NCI-H748 (cell line): Measurements from ENCODE around the gene EHBP1L1.

ENCODE experiments used
- DNase-seq: peaks from one replicate; lab custom pipeline; 2025; ENCODE audit not compliant: unreplicated experiment; lab: John Stamatoyannopoulos, UW

EHBP1L1 gene

DNA sequence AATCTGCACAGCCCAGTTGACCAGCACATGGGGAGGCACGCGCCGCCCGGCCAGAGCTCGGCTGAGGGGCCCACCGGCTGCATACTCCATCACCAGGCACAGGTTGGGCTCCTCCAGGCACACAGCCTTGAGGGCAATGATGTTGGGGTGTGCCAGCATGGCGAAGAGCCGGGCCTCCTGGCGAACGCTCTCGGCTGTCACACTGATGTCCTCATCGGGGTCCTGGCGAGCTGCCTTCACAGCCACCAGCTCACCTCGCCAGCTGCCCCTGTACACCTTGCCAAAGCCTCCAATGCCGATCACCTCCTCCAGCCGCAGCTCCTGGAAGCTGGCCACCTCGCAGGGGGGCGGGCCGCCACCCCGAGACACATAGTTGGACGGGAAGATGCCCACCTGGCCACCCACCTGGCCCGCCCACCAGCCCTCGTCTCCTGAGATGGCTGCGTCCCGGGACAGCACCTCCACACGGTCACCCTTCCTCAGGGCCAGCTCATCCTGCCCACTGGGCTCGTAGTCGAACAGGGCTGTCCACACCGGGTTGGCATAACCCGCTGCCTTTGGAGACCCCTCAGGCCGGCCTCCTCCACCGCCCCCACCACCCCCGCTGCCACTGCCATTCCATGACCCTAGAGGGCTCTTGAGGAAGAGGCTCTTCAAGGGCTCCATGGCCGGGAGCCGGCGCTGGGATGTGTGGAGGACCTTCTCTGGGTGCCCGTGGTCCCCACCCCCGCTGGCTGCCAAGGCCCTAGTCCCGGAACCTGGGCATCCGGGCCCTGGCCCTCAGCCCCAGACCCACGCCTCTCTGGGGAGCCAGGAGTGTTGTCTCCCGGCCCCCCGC is 37.5 kb downstream of the EHBP1L1 start:
- DNase-seq = no peak

DNA sequence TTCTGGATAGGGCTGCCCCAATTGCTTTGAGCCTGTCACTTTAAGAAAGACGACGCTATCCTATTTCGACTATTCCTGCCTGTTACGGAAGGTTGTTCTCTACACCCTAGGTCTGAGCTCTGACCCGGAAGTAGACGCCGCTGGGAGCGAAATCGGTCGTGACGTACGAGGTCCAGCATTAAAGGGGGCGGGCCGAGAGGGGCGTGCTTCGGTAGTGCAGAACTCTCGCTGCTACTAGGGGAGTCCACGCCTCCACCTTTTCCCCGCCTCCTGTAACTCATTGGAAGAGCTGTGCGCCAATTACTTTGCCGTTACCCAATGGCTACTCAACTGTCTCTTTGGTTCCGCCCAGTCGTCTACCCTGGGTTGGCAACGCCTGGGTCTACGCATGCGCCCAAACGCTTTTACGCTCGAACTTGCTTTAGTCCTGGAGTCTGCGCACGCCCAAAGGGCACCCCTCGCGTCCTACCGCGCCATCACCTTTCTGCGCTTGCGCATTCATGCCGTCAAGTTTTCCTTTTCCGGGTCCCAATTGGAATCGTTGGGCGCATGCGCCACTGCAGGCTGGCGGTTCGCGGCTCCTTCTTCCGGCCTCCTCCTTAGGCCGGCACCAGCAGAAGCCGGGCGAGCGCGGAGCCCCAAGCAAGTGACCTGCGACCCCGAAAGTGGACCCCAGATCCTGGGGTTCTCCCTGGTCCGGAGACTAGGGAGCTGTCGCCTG is 39.5 kb downstream of the EHBP1L1 start, which contains the start of gene PCNX3:
TSS of gene PCNX3 (plus strand) at position 548 of the 721 bp plus-strand sequence. CDS start 536 bp downstream, outside the sequence.
- DNase-seq = peak; percentile 100

DNA sequence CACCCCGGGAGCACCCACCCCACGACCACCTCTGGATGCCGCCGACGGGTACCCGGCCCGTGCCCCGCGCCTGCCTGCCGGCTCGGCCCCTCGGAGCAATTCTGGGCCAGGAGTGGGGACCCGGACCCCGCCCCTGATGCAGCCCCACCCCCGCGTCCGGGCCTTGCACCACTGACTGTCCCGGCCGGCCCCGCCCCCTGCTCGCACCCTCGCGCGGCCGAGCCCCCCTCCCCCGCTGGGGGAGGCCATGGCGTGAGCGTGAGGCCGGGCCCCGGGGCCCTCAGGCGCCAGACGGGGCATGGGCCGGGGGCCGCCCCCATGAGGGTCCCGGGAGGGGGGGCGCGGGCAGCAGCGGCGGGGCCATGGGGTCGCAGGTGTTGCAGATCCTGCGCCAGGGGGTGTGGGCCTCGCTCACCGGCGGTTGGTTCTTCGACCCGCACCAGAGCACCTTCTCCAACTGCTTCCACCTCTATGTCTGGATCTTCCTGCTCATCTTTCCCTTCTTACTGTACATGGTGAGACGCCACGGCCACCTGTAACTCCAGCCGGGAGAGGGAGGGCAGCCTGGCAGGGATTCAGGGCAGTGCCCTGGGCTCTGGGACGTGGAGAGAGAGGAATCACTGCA is 40.2 kb downstream of the EHBP1L1 start:
- peak; percentile 54 for DNase-seq

DNA sequence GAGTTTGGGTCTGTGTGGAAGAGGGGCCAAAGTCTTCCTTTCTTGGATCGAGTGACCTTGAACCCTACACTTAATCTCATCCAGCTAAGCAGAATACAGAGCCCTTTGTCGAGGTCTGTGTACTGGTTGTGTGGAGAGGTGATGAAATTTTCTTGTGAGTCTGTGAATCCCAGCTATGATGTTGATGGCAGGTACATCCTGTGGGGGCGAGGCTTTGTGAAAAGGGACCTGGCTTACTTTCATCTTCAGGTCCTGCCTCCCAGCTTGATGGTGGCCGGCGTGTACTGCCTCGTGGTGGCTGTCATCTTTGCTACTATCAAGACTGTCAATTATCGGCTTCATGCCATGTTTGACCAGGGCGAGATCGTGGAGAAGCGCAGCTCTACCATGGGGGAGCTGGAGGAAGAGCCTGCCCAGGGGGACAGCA is 40.7 kb downstream of the EHBP1L1 start:
- no peak for DNase-seq

DNA sequence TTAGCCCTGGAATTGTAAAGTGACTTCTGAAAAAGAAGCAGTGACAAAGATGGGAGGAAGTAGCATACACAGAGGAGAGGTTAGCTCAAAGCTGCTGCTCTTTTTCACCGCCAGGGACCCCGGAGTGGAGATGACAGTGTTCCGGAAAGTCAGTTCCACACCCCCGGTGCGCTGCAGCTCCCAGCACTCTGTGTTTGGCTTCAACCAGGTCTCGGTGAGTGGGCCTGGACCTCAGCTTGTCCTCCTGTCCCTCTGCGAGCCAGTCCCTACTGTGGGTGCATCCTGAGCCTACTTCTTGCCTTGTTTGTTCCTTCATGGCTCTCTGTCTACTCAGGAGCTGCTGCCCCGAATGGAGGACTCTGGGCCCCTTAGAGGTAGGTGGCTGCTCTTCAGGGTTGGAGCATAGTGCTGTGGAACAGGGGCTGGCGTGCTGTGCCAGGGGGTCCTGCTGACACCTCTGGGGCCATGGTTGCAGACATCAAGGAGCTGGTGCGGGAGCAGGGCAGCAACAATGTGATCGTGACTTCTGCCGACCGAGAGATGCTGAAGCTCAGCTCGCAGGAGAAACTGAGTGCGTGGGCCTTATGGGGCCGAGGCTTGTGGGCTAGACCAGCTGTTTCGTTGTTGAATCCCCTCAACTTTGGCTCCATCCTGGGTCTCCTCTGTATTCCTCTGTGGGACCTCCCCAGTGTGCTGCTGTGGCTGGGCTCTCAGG is 41.4 kb downstream of the EHBP1L1 start:
- no peak for DNase-seq

DNA sequence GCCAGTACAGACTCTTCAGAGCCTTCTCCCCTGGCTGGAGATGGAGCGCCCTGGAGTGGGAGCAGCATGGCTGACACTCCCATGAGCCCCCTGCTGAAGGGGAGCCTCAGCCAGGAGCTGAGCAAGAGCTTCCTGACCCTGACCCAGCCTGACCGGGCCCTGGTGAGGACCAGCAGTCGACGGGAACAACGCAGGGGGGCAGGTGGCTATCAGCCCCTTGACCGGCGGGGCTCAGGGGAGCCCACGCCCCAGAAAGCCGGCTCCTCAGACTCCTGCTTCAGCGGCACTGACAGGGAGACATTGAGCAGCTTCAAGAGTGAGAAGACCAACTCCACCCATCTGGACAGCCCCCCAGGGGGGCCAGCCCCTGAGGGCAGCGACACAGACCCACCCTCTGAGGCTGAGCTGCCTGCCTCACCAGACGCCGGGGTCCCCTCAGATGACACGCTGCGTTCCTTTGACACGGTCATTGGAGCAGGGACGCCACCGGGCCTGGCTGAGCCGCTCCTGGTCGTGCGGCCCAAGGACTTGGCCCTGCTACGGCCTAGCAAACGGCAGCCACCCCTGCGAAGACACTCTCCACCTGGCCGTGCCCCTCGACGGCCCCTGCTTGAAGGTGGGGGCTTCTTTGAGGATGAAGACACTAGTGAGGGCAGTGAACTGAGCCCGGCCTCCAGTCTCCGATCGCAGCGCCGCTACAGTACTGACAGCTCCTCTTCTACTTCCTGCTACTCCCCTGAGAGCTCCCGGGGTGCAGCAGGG is 42.3 kb downstream of the EHBP1L1 start:
- no peak for DNase-seq

DNA sequence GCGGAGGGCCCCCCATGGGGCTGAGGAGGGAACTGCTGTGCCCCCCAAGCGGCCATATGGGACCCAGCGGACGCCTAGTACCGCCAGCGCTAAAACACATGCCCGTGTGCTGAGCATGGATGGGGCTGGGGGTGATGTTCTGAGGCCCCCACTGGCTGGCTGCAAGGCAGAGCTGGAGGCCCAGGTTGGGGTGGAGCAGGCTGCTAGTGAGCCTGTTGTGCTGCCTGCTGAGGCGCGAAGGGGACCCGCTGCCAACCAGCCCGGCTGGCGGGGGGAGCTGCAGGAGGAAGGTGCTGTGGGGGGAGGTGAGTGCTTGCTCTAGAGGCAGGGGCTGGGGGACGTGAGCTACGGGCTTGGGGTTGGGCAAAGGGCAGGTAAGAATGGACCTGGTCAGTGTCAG is 42.9 kb downstream of the EHBP1L1 start:
- no peak for DNase-seq

DNA sequence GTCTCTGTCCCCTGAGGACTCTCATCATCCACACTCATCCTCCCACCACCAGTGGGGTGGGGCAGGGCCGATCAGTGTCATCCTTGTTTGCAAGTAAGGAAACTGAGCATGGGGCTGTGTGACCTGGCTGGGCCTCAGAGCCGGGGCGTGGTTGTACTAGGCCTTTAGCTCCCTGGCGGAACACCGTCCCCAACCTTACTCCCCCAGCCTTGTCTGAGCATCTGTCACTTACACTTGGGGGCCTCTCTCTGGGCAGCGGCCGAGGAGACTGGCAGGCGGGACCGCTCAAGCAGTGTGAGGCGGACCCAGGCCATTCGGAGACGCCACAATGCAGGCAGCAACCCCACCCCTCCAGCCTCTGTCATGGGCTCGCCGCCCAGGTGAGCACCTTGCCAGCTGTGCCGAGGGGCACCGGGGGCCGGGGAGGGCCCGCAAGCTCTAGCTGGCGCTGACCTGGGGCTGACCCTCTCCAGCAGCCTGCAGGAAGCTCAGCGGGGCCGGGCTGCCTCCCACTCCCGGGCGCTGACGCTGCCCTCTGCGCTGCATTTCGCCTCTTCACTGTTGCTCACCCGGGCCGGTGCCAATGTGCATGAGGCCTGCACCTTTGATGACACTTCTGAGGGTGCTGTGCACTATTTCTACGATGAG is 43.6 kb downstream of the EHBP1L1 start:
- no peak for DNase-seq

DNA sequence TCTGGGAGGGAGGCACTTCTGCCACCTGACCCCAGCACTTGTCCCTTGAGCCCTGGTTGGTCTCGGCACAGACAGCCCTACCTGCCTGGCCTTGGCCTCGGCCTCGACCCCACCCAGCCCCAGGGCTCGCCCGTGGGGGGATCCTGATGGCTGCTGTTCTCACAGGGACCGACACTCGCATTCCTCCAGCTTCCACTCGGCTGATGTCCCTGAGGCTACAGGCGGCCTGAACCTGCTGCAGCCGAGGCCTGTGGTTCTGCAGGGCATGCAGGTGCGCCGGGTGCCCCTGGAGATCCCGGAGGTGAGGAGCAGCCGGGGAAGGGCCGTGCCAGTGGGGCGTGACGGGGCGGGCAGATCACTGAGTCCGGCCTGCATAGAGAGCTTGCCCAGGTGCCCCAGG is 44.8 kb downstream of the EHBP1L1 start:
- no peak for DNase-seq

DNA sequence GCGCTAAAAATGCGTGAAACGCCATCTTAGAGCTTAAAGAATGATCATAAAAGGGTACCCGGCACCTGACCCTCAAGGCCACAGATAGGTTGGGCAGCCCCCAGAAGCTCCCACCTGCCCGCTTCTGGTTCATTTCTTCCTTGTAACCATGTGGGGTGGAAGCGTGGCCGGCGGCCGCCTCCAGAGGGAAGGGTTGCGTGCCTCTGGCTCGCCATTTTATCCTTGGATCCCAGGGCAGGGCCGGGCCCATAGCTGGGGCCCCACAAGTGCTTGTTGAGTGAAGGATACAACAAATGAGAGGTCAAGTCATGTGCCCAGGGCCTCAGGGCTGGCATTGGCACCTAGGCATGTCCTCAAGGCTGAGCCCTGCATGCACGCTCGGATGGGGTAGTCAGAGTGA is 45.6 kb downstream of the EHBP1L1 start:
- DNase-seq = no peak

DNA sequence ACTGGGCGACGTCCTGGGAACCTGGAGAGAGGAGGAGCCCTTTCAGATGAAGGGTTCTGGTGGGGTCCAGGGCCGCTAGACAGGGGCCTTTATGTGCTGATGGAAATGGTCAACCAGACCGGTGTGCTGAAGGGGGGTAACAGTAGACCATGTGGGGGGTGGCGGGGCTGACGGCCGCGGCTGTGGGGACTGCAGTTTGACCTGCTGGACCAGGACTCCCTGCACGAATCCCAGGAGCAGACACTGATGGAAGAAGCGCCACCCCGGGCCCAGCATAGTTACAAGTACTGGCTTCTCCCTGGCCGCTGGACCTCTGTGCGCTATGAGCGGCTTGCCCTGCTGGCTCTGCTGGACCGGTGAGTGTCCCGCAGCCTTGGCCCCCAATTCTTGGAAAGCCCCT is 46.2 kb downstream of the EHBP1L1 start:
- no peak for DNase-seq

DNA sequence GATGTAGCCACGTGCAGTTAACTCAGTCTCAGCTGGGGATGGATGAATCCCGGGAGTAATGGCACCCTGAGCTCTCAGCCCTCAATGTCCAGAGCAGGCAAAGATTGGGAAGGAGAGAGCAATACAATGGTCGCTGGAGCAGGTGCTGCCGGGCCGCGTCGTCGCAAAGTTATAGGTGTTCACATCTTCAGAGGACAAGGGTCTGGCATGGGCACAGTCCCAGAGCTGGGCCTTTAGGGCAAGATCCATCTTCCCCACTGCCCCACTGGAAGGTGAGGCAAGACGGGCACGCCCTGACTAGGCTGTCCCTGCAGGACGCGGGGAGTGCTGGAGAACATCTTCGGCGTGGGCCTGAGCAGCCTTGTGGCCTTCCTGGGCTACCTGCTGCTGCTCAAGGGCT is 47.3 kb downstream of the EHBP1L1 start:
- no peak for DNase-seq

DNA sequence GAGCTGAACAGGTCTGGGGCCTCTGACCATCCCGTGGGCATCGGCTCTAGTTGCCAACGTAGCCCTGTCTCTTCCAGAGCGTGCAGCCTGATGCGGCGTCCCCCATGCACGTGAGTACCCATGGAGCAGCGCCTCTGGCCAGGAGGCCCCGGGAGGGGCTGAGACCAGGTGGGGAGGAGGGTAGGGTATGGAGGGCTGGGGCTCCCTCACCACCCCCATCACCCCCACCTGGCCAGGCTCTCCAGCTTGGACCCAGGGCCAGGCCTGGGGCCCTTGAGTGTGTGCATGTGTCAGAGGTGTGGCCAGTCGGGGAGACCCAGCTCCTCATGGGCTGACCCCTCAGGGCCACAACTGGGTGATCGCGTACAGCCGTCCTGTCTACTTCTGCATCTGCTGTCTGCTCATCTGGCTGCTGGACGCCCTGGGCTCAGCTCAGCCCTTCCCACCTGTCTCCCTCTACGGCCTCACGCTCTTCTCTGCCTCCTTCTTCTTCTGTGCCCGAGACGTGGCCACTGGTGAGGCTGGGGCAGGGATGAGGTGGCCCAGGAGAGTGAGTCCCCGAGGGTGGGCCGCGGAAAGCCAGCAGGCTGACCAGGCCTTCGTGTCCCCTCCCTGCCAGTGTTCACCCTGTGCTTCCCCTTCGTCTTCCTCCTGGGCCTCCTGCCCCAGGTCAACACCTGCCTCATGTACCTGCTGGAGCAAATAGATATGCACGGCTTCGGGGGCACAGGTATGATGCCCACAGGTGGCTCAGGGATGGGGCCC is 48.2 kb downstream of the EHBP1L1 start:
- no peak for DNase-seq

DNA sequence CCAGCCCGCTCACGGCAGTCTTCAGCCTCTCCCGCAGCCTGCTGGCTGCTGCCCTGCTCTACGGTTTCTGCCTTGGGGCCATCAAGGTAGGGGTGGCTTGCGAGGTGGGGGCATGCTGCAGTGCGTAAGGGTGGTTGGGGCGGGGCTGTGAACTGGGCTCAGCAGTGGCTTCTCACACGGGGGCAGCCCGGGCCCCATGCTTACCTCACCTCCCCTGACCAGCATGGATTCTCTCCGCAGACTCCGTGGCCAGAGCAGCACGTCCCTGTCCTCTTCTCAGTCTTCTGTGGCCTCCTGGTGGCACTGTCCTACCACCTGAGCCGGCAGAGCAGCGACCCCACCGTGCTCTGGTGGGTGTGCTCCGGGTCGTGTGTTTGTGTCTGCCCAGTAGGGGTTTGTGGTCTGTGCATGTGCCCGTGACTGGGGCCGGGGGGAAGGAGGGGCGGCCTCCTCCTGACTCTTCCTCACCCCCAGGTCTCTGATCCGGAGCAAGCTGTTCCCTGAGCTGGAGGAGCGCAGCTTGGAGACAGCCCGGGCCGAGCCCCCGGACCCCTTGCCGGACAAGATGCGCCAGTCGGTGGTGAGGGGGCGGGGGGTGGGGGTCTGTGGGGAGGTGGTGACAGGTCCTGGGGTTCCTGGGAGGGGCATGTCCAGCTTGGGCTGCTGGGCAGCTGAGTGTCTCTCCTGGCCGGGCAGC is 49.2 kb downstream of the EHBP1L1 start:
- no peak for DNase-seq

DNA sequence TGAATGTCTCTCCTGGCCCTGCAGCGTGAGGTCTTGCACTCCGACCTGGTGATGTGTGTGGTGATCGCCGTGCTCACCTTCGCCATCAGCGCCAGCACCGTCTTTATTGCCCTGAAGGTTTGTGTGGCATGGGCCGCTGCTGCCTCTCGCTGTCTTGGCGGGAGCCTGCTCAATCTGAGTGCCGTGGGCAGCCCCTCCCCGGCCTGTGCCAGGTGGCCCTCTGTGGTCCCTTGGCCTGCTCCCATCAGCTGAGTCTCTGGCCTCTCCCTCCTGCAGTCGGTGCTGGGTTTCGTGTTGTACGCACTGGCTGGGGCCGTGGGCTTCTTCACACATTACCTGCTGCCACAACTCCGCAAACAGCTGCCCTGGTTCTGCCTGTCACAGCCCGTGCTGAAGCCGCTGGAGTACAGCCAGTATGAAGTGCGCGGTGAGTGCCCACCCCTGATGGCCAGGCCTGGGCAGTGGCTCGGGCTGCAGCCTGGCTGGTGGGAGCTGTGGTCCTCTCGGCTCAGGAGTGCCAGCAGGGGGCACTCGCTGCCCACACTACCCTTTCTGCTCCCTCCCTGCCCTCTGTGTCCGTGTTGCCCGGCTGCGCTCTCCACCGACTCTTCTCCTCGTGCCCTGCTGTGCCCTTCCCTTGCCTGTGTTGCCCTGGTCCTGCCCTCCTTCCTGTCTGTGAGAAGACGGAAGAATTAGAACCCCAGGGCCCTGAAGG is 49.9 kb downstream of the EHBP1L1 start:
- DNase-seq = peak; percentile 25

DNA sequence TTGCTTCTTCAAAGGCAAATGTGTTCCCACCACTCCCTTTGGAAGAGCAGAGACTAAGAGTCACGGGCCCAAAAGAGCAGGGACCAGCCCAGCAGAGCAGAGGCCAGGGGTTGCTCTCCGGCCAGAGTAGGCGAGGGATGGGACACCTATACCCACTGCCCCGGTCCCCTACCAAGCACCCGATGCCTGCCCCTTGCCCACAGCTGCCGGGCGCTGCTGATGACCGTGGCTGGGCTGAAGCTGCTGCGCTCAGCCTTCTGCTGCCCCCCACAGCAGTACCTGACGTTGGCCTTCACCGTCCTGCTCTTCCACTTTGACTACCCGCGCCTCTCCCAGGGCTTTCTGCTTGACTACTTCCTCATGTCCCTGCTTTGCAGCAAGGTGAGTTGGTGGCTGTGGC is 51.3 kb downstream of the EHBP1L1 start:
- DNase-seq = no peak

DNA sequence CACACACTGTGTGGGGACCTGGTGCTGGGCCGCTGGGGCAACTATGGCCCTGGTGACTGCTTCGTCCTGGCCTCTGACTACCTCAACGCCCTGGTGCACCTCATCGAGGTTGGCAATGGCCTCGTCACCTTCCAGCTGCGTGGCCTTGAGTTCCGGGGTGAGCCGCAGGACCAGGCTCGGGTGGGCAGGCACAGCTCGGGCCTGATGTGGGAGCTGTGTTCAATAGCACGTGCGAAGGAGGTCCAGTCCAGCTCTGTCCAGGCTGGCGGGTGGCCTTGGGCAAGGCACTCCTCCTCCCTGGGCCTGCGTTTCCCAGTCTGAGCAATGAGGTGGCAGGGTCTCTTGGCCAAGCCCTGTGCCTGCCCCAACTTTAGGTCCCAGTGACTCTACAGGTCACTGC is 53.7 kb downstream of the EHBP1L1 start:
- no peak for DNase-seq

DNA sequence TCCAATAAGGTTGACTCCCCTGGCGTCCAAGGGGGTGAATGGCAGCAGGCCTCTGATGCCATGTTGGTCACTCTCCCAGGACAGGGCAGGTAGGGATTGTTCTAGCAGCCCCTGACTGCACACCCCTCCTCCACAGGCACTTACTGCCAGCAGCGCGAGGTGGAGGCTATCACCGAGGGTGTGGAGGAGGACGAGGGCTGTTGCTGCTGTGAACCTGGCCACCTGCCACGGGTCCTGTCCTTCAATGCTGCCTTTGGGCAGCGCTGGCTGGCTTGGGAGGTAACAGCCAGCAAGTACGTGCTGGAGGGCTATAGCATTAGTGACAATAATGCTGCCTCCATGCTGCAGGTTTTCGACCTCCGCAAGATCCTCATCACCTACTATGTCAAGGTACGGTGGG is 54.4 kb downstream of the EHBP1L1 start:
- no peak for DNase-seq
